Spleen (tissue), 11 donors: Measurements from ENCODE around the gene TCN1. TPM values are rescaled to one million over a fixed set of nuclear protein-coding genes. Genes with fewer than 3 reads are reported as not detected.

ENCODE experiments used
- DNase-seq: peaks from one replicate; pipeline ENCODE4 v3.0.0-alpha.2; 2020
- H3K27ac ChIP-seq, 8 donors: fragments of 200-600 bp; sonication (generic) in 7 of 8; 1 replicate in 4 of 8; 2 replicates in 4 of 8; pipeline versions ENCODE4 v1.5.0 to v1.8.0; 2016 to 2021; ENCODE audit warnings: inconsistent platforms in 4 of 8, mild to moderate bottlenecking in 4 of 8, moderate library complexity in 1 of 8
- H3K27me3 ChIP-seq, 7 donors: fragments of 200-600 bp; sonication (generic) in 6 of 7; replicated peaks in 1 of 7; 1 replicate in 4 of 7; 2 replicates in 3 of 7; pipeline versions ENCODE4 v1.5.0 to v1.8.0; 2016 to 2021; ENCODE audit warnings: inconsistent platforms in 3 of 7, mild to moderate bottlenecking in 1 of 7
- H3K36me3 ChIP-seq, 6 donors: fragments of 200-600 bp; sonication (generic) in 5 of 6; 1 replicate in 4 of 6; 2 replicates in 2 of 6; pipeline versions ENCODE4 v1.5.0 to v1.8.0; 2016 to 2021; ENCODE audit warnings: inconsistent platforms in 2 of 6
- H3K4me1 ChIP-seq, 6 donors: fragments of 200-600 bp; sonication (generic) in 5 of 6; 1 replicate in 3 of 6; 2 replicates in 3 of 6; pipeline versions ENCODE4 v1.5.0 to v1.8.0; 2016 to 2021; ENCODE audit warnings: inconsistent platforms in 3 of 6
- H3K4me3 ChIP-seq, 8 donors: fragments of 200-600 bp; sonication (generic) in 7 of 8; 1 replicate in 4 of 8; 2 replicates in 4 of 8; pipeline versions ENCODE4 v1.5.0 to v1.8.0; 2016 to 2021; ENCODE audit warnings: inconsistent platforms in 4 of 8, mild to moderate bottlenecking in 4 of 8, moderate library complexity in 2 of 8
- H3K9me3 ChIP-seq, 8 donors: fragments of 200-600 bp; sonication (generic) in 7 of 8; 1 replicate in 4 of 8; 2 replicates in 4 of 8; pipeline versions ENCODE4 v1.5.0 to v1.8.0; 2016 to 2021; ENCODE audit warnings: inconsistent platforms in 4 of 8
- POLR2A ChIP-seq, 3 donors: fragments of 450-650 bp; IDR thresholded peaks; one replicate each; pipeline ENCODE4 v1.5.1; 2017; ENCODE audit warnings: antibody characterized with exemption in 3 of 3, mild to moderate bottlenecking in 1 of 3
- POLR2AphosphoS5 ChIP-seq, 3 donors: sonication (generic); formaldehyde crosslinking; IDR thresholded peaks; one replicate each; pipeline ENCODE4 v1.5.1; 2017; ENCODE audit warnings: antibody characterized with exemption in 3 of 3
- WGBS, 5 donors: extraction: QIAGEN DNeasy Blood & Tissue Kit in 3 of 5; methylation state at CpG; one replicate each; pipeline versions ENCODE4 v1.1.5 to v1.1.7; 2013 to 2018; 5-methylcytosine and 5-hydroxymethylcytosine counted together
- intact Hi-C: fragments of 100-400 bp; cut with DNase I; formaldehyde crosslinking; loops from one replicate; pipeline ENCODE4 v1.15.0; 2023; ENCODE audit warnings: low total_unique reads
- polyA plus RNA-seq, 3 donors: library from polyadenylated mRNA; stranded (reverse); fragments of 200-250 nt; gene quantifications; one replicate each; pipeline ENCODE4 v1.2.1, GENCODE V29; 2013
- total RNA-seq, 7 donors: library from RNA; depleted of rRNA in 3 of 7; stranded (reverse); fragments of >200 nt in 3 of 7; fragmentation: NEBNext Ultra II Directional in 4 of 7; extraction: Animal tissue kit (Norgen Biotek cat#: 25700) in 4 of 7; gene quantifications; one replicate each; pipeline versions ENCODE4 v1.1.0 to v1.2.1, GENCODE V29; 2016 to 2021
- TF ChIP-seq, protein P1 (sequence below), 11 experiments: fragments of 200-600 bp in 7 of 11; fragments of 450-650 bp in 4 of 11; sonication (generic) in 4 of 11; IDR thresholded peaks in 8 of 11; conservative IDR thresholded peaks in 3 of 11; 1 replicate in 7 of 11; 2 replicates in 4 of 11; pipeline versions ENCODE4 v1.4.0 to v1.8.0; 2016 to 2021; ENCODE audit warnings: antibody characterized with exemption in 11 of 11, inconsistent platforms in 4 of 11, mild to moderate bottlenecking in 1 of 11
- donor health status: healthy with polysubstance abuse.
- donor health status: DM: no; HTN: no; CAD: no; lungs with moderate emphysema.
- donor health status: DM: no; HTN: no; CAD: no.
- donor health status: Bipolar disorder and iron deficiency.
- donor health status: healthy.
- donor health status: DM: no; HTN: no; CAD: no.
- donor health status: DM: yes; HTN: yes; CAD: no.

Gene TCN1
- total and polyA plus RNA-seq, 10 donors: 0.26 to 18.6 (median 2.0) TPM

DNA sequence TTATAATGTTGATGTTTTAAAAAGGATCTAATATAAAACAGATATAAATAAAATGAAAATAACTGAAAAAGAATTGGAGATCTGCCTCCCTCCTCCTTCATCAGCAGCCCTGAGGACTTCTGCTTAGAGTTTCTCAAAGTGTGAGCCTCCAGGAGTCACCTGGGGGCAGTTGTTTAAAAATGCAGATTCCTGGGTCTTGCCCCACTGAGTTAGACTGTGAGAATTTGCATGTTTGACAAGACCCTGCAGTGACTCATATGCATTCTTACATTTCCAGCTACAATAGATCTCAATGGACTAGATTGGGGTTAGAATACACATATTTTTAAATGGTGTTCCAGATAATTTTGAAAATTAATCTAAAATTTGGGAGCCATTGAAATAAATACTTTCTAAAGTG lies 11.5 kb upstream of the TCN1 start:
- Histone ChIP-seq H3K27me3 (no peaks in the 10 kb centered on the region), H3K9me3 (no peaks in the 10 kb centered on the region), H3K4me1 (no peaks in the 10 kb centered on the region), H3K4me3 (no peak overlapping the region), H3K27ac (no peak overlapping the region), H3K36me3 (no peaks in the 10 kb centered on the region)
- intact Hi-C loops: no loop called here
- DNase-seq: no peak
- TF ChIP-seq POLR2A (IDR thresholded peaks at IDR 0.05) (no peak), POLR2AphosphoS5 (IDR thresholded peaks at IDR 0.05) (no peak)
- TF ChIP-seq, protein P1, sequence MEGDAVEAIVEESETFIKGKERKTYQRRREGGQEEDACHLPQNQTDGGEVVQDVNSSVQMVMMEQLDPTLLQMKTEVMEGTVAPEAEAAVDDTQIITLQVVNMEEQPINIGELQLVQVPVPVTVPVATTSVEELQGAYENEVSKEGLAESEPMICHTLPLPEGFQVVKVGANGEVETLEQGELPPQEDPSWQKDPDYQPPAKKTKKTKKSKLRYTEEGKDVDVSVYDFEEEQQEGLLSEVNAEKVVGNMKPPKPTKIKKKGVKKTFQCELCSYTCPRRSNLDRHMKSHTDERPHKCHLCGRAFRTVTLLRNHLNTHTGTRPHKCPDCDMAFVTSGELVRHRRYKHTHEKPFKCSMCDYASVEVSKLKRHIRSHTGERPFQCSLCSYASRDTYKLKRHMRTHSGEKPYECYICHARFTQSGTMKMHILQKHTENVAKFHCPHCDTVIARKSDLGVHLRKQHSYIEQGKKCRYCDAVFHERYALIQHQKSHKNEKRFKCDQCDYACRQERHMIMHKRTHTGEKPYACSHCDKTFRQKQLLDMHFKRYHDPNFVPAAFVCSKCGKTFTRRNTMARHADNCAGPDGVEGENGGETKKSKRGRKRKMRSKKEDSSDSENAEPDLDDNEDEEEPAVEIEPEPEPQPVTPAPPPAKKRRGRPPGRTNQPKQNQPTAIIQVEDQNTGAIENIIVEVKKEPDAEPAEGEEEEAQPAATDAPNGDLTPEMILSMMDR (IDR thresholded peaks at IDR 0.05 in 8 of 11, conservative IDR thresholded peaks at IDR 0.05 in 3 of 11): no peak

DNA sequence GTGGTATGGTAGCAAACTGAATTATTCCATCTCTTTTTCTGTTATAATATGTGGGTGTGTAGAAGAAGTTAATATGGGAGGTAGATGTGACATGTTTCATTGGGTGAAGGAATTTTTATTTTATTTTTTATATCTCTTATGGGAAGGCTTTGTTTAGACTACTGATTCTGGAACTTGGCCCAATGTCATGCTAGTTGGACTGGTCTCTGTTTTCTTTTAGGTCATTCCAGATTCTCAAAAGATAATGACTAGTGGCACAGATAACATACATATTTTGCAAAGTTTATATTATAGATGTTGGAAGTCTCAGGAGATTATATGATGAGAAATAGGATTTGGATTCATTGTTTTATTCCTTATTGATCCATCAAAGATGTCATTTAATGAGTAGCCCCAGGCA lies 11.0 kb upstream of the TCN1 start:
- H3K27me3 ChIP-seq: no peaks in the 10 kb centered on the region

DNA sequence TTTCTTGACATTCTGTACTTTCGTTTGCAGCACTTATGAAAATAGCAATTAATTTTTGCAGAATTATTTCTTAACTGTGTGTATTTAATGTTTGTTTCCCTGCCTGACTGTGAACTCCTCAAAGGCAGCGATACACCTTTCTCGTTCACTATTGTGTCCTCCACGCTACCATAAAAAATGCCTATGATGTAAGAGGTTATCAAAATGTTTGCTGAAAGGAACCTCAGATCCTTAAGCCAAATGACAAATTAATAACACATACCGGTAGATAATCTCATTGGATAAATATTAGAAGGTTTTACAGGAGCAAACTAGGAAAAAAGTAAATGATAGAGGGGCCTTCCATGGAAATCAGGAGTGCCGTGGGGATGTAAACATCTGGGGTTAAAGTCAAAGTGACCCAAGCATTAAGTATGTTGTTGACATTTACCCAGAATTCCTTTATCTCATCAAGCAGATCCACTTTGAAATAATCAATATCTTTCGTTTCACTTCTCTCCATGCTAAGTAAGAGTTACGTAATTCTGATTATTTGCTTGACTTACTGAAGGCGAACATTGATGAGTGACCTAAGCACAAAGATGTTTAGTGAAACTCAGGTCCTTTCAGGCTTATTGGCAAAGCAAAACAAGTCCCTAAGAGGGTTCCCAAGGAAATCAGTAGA lies 9.7 kb upstream of the TCN1 start:
- Histone ChIP-seq H3K4me1 (no peaks in the 10 kb centered on the region), H3K4me3 (no peak overlapping the region), H3K36me3 (no peaks in the 10 kb centered on the region), H3K27ac (no peak overlapping the region), H3K27me3 (no peaks in the 10 kb centered on the region), H3K9me3 (peaks cover 0 to 8% (median 3%) of the 10 kb centered on the region in 8 donors)
- 80 to 87% (median 84%) methylated on average over 9 of the region's 9 CpGs for WGBS, 5 donors
- DNase-seq: no peak
- intact Hi-C loops: no loop called here
- TF ChIP-seq, protein P1 (IDR thresholded peaks at IDR 0.05 in 8 of 11, conservative IDR thresholded peaks at IDR 0.05 in 3 of 11): no peak
- TF ChIP-seq POLR2AphosphoS5 (IDR thresholded peaks at IDR 0.05) (no peak), POLR2A (IDR thresholded peaks at IDR 0.05) (no peak)

More for the DNA sequence above, 11.0 kb upstream of the TCN1 start:
- Histone ChIP-seq H3K9me3 (no peaks in the 10 kb centered on the region), H3K4me3 (no peak overlapping the region), H3K36me3 (no peaks in the 10 kb centered on the region), H3K27ac (no peak overlapping the region), H3K4me1 (no peaks in the 10 kb centered on the region)
- TF ChIP-seq, protein P1 (IDR thresholded peaks at IDR 0.05 in 8 of 11, conservative IDR thresholded peaks at IDR 0.05 in 3 of 11): no peak
- TF ChIP-seq POLR2AphosphoS5 (IDR thresholded peaks at IDR 0.05) (no peak), POLR2A (IDR thresholded peaks at IDR 0.05) (no peak)
- DNase-seq: no peak
- intact Hi-C loops: no loop called here

DNA sequence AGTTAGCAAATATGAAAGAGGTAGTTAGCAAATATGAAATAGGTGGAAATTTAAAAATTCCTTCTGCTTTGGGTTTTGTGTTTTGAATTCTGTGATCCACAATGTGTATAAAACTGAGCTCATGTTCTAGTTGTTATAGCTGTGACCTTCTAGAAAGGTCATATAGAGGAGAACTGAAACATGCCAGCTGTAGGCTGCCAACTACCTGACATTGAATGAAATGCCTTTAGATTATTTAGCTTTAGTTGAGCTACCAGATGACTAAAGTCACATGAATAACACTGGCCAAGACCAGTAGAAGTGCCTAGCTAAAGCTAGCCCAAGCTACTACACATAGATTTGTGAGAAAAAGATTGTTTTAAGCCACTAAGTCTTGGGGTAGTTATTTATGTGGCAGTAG lies 5.8 kb upstream of the TCN1 start:
- Histone ChIP-seq H3K4me1 (no peaks in the 10 kb centered on the region), H3K9me3 (peaks cover 0 to 17% (median 8%) of the 10 kb centered on the region in 8 donors), H3K4me3 (no peak overlapping the region), H3K27ac (no peak overlapping the region), H3K27me3 (no peaks in the 10 kb centered on the region), H3K36me3 (no peaks in the 10 kb centered on the region)
- DNase-seq: no peak
- intact Hi-C loops: no loop called here
- no peak for TF ChIP-seq POLR2A (IDR thresholded peaks at IDR 0.05)
- TF ChIP-seq, protein P1 (IDR thresholded peaks at IDR 0.05 in 8 of 11, conservative IDR thresholded peaks at IDR 0.05 in 3 of 11): no peak
- TF ChIP-seq POLR2AphosphoS5 (IDR thresholded peaks at IDR 0.05): no peak
